ENCODE data around the gene BOLL.

DNA sequence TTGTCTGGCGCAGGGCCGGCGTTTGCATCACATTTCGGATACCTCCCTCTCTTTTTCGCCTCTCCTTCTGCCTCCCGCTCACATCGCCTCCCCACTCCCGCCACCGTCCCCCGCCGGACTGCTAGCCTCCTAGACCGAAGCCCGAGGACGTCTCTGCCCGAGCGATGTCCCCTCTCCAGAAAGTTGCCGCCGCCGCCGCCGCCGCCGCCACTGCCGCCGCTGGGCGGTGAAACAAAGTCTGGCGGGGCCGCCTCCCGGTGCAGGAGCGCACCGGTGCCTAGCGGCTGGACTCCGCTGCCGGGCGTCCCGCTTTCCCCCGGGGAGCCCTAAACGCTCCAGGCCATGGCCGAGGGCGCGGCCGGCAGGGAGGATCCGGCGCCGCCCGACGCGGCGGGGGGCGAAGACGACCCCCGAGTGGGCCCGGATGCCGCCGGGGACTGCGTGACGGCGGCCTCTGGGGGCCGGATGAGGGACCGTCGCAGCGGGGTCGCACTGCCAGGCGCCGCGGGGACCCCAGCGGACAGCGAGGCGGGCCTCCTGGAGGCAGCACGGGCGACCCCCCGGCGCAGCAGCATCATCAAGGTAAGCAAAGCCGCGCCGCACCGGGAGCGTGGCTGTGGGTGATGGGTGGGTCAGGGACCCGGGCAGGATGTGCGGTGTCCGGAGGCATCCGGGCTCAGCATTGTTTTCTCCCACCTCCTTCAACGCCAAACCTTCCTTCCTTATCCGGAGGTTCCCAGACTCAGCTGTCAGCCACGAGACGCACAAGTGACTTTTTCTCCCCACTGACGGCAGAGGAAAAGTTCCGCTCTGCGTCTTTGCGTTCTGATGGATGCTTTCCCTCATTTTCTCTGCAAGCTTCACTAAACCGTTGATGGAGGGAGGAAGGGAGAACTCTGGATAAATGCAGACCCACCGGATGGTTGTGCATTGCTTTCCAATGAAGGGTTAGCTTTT is 19.9 kb upstream of the BOLL start:
- TF ChIP-seq POLR2A (IDR thresholded peaks at IDR 0.05): no peak
- TF ChIP-seq, protein P1, sequence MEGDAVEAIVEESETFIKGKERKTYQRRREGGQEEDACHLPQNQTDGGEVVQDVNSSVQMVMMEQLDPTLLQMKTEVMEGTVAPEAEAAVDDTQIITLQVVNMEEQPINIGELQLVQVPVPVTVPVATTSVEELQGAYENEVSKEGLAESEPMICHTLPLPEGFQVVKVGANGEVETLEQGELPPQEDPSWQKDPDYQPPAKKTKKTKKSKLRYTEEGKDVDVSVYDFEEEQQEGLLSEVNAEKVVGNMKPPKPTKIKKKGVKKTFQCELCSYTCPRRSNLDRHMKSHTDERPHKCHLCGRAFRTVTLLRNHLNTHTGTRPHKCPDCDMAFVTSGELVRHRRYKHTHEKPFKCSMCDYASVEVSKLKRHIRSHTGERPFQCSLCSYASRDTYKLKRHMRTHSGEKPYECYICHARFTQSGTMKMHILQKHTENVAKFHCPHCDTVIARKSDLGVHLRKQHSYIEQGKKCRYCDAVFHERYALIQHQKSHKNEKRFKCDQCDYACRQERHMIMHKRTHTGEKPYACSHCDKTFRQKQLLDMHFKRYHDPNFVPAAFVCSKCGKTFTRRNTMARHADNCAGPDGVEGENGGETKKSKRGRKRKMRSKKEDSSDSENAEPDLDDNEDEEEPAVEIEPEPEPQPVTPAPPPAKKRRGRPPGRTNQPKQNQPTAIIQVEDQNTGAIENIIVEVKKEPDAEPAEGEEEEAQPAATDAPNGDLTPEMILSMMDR (IDR thresholded peaks at IDR 0.05): no peak

Data from tibial nerve (tissue), 3 donors.